ENCODE measurements around the gene PRG3. TPM values are rescaled to one million over a fixed set of nuclear protein-coding genes. Genes with fewer than 3 reads are reported as not detected.

PRG3 gene
- total RNA-seq, 1 experiment from 2014 or later: not detected

GRCh38 chr11:57332694-57333440, 48.1 kb downstream of the PRG3 start:
- BruUV-seq (replicated peaks): no TSS peak
- ChIA-PET POLR2A (no interaction called here), RAD21 (ENCODE audit: low non-redundant PET in 1 of 2, low total read pairs in 2 of 2, uncharacterized antibody in 2 of 2, unreplicated experiment in 2 of 2) (no interaction called here), CTCF (no interaction called here)
- H2AFZ ChIP-seq (ENCODE audit: low read depth, low read length, poor library complexity, severe bottlenecking): no peak overlapping the region
- H4K20me1 ChIP-seq (ENCODE audit: insufficient read depth): no peaks in the 10 kb centered on the region
- H3K36me3 ChIP-seq (ENCODE audit: control insufficient read depth in 1 of 2, insufficient read depth in 2 of 2, low read length in 2 of 2): peaks cover 38 to 67% of the 10 kb centered on the region in 2 experiments
- intact Hi-C loops (cut with micrococcal nuclease): no loop called here
- H3K4me3 ChIP-seq (replicated peaks in 1 of 2; ENCODE audit: low read depth in 1 of 2, low read length in 2 of 2): no peak overlapping the region
- DNase-seq (ENCODE audit: low read depth, low spot score) (no peak), ATAC-seq (no peak)
- H3K27me3 ChIP-seq (ENCODE audit: insufficient read depth, low read length): no peaks in the 10 kb centered on the region
- H3K9me2 ChIP-seq (ENCODE audit: insufficient read depth): no peaks in the 10 kb centered on the region
- H3K27ac ChIP-seq (ENCODE audit: low read depth, low read length): no peak overlapping the region
- peaks cover 73% of the 10 kb centered on the region for H3K79me2 ChIP-seq (ENCODE audit: insufficient read depth, low read length)
- H3K4me2 ChIP-seq (ENCODE audit: low read length): no peak overlapping the region
- no peaks in the 10 kb centered on the region for H3K9me3 ChIP-seq (ENCODE audit: control insufficient read depth in 1 of 2, insufficient read depth in 1 of 2, low read depth in 1 of 2, low read length in 2 of 2)
- TF ChIP-seq SRF (IDR thresholded peaks at IDR 0.05; ENCODE audit: low read depth): no peak
- TF ChIP-seq REST (IDR thresholded peaks at IDR 0.05; ENCODE audit: low read depth): no peak
- no peak for TF ChIP-seq JUND (IDR thresholded peaks at IDR 0.05)
- TF ChIP-seq CEBPB (IDR thresholded peaks at IDR 0.05; ENCODE audit: low read depth): no peak
- H3K4me1 ChIP-seq (ENCODE audit: control insufficient read depth in 1 of 2, insufficient read depth in 2 of 2, low read length in 2 of 2): peaks cover 8 to 20% of the 10 kb centered on the region in 2 experiments; a peak in 3 of 4 replicates
- no peak overlapping the region for H3K9ac ChIP-seq (ENCODE audit: low read length)

GRCh38 chr11:57331720-57332119, 49.2 kb downstream of the PRG3 start:
- ChIA-PET POLR2A (no interaction called here), CTCF (no interaction called here), RAD21 (ENCODE audit: low non-redundant PET in 1 of 2, low total read pairs in 2 of 2, uncharacterized antibody in 2 of 2, unreplicated experiment in 2 of 2) (no interaction called here)
- Histone ChIP-seq H3K36me3 (ENCODE audit: control insufficient read depth in 1 of 2, insufficient read depth in 2 of 2, low read length in 2 of 2) (peaks cover 50 to 78% of the 10 kb centered on the region in 2 experiments), H3K79me2 (ENCODE audit: insufficient read depth, low read length) (peaks cover 77% of the 10 kb centered on the region), H3K4me2 (ENCODE audit: low read length) (no peak overlapping the region), H3K9me2 (ENCODE audit: insufficient read depth) (no peaks in the 10 kb centered on the region), H3K4me1 (ENCODE audit: control insufficient read depth in 1 of 2, insufficient read depth in 2 of 2, low read length in 2 of 2) (peaks cover 8 to 22% of the 10 kb centered on the region in 2 experiments; a peak in 3 of 4 replicates), H3K27me3 (ENCODE audit: insufficient read depth, low read length) (no peaks in the 10 kb centered on the region), H3K4me3 (replicated peaks in 1 of 2; ENCODE audit: low read depth in 1 of 2, low read length in 2 of 2) (no peak overlapping the region), H3K27ac (ENCODE audit: low read depth, low read length) (no peak overlapping the region), H3K9ac (ENCODE audit: low read length) (no peak overlapping the region), H3K9me3 (ENCODE audit: control insufficient read depth in 1 of 2, insufficient read depth in 1 of 2, low read depth in 1 of 2, low read length in 2 of 2) (no peaks in the 10 kb centered on the region), H4K20me1 (ENCODE audit: insufficient read depth) (no peaks in the 10 kb centered on the region), H2AFZ (ENCODE audit: low read depth, low read length, poor library complexity, severe bottlenecking) (no peak overlapping the region)
- ATAC-seq (no peak), DNase-seq (ENCODE audit: low read depth, low spot score) (no peak)
- no TSS peak for BruUV-seq (replicated peaks)
- intact Hi-C loops (cut with micrococcal nuclease): no loop called here
- TF ChIP-seq ELF1 (IDR thresholded peaks at IDR 0.05; ENCODE audit: borderline replicate concordance, low read depth) (no peak), CTCF (IDR thresholded peaks at IDR 0.05 in 2 of 3, conservative IDR thresholded peaks at IDR 0.05 in 1 of 3; ENCODE audit: borderline replicate concordance in 1 of 3, insufficient read depth in 1 of 3, low read depth in 2 of 3, low read length in 2 of 3) (no peak), CBX3 (IDR thresholded peaks at IDR 0.05; ENCODE audit: low read depth) (no peak), ZBTB33 (IDR thresholded peaks at IDR 0.05; ENCODE audit: extremely low read depth, insufficient replicate concordance, low read length) (no peak), ZFX (IDR thresholded peaks at IDR 0.05) (no peak), SP1 (IDR thresholded peaks at IDR 0.05; ENCODE audit: low read depth) (no peak), EZH2phosphoT487 (IDR thresholded peaks at IDR 0.05; ENCODE audit: borderline replicate concordance) (no peak), POLR2AphosphoS5 (IDR thresholded peaks at IDR 0.05; ENCODE audit: low read depth, low read length) (no peak), RAD21 (IDR thresholded peaks at IDR 0.05; ENCODE audit: low read depth) (no peak)
